Erythroblast (primary cell): Measurements from ENCODE around the gene FANCD2OS.

ENCODE experiments used
- GATA1 ChIP-seq: IDR thresholded peaks from 2 replicates; pipeline ENCODE4 v1.6.1; 2011; ENCODE audit warnings: low read depth, mild to moderate bottlenecking, control low read depth, low read length, moderate library complexity
- POLR2A ChIP-seq: IDR thresholded peaks from 2 replicates; pipeline ENCODE4 v1.6.1; 2011; ENCODE audit warnings: mild to moderate bottlenecking, low read length

- no peak for TF ChIP-seq POLR2A
- TF ChIP-seq GATA1 = no peak
Observed at GRCh38 chr3:10142707-10143560, 34.9 kb upstream of the FANCD2OS start.
